GM19397 (cell line): ENCODE data around the gene CAPN13.

Source experiments
- ATAC-seq: cut with Tn5 transposase; IDR thresholded peaks from one replicate; pipeline ENCODE4 v1.9.1; 2021; ENCODE audit warnings: mild to moderate bottlenecking, moderate library complexity; ENCODE audit not compliant: unreplicated experiment

The CAPN13 gene

DNA sequence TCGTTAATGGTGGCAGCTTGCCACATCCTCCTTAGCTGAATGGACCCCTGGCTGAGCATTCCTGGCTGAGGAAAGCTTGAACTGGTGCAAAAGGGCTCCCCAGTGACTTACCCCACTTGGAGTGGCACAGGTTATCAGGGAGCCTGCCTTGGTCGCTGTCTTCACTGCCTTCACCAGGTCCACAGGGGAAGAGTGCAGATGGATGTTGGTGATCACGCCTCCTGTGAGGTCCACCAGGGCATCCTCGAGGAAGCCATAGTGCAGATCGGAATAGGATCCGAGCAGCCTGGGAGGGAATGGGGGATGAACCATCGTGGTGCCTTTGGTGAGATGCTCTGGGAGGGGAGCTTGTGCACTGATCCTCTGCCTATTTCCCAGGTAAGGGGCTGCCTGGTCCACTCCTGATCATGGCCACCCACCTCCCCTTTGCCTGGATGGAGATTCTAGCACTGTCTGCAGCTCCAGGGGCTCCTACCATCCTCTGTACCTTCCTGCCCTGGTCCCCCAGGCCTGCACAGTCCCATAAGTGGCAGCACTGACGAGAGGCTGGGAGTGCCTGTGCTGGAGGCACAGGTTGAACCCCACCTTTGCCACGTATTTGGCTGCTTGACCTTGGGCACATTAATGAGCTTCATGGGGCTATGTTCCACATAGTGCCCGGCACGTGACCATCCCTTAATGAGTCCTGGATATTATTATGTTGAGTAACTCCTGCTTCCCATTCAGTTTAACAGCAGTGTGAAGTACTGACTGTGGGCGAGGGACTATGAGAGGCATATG lies 43.0 kb downstream of the CAPN13 start:
- no peak for ATAC-seq

GRCh38 chr2:30763151-30763660 lies 44.0 kb downstream of the CAPN13 start:
- ATAC-seq: no peak

- no peak for ATAC-seq
Observed at GRCh38 chr2:30761226-30761625, 46.0 kb downstream of the CAPN13 start.

DNA sequence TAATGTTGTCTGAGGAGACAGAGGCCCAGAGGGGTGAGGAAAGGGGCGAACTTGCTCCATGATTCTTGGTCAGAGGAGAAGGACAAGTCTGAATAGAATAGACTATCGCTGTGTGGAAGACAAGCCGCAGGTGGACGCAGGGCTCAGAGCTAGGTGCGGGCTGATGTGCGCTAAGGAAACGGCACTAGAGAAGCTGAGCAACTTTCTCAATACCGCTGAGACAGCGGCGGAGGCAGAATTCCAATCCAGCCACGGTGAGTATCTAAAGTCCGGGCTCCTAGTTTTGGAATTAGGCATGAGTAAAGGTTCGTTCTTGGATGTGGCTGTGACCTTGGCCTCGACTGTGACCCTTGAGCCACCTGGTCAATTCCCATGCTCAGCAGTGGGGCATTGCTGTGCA lies 47.8 kb downstream of the CAPN13 start:
- ATAC-seq: no peak

DNA sequence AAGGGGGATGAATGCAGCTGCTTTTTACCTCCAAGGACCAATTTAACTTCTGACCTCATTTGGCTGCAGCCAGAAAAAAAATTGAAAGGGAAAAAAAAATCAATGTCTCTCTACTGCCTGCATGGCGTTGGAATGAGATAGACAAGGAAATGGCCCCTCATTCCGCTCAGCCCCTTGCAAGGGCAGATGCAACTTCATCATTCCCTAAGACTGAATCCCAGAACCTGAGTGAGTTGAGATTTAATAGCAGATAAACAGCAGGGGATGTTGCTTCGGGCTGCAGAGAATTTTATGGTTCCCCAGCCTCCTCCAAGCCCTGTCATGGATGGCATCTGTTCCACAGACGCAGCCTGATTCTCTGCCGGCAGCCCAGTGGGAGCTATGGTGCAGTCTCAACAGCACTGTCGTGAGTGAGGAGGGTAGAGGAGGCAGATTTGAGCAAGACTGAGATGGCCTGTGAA lies 49.0 kb downstream of the CAPN13 start:
- no peak for ATAC-seq

DNA sequence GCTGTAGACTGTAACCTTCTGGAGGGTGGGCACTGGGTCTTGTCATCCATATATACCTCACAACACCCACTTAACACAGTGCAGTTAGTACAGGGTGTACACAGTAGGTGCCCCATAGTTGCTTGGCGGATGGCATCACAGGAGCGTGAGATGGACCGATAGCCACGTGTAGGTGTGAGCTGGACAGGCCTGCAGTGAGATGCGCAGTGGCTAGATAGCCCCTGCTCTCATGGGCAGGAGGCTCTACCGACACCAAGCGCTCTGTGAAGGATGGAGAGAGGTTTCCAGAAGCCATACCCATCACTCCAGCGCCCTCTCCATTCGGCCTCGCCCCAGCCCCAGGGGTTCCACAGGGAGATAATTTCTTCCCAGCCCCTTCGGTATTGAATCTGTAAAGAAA lies 49.5 kb downstream of the CAPN13 start:
- no peak for ATAC-seq

GRCh38 chr2:30756971-30757370 lies 50.3 kb downstream of the CAPN13 start:
- no peak for ATAC-seq

DNA sequence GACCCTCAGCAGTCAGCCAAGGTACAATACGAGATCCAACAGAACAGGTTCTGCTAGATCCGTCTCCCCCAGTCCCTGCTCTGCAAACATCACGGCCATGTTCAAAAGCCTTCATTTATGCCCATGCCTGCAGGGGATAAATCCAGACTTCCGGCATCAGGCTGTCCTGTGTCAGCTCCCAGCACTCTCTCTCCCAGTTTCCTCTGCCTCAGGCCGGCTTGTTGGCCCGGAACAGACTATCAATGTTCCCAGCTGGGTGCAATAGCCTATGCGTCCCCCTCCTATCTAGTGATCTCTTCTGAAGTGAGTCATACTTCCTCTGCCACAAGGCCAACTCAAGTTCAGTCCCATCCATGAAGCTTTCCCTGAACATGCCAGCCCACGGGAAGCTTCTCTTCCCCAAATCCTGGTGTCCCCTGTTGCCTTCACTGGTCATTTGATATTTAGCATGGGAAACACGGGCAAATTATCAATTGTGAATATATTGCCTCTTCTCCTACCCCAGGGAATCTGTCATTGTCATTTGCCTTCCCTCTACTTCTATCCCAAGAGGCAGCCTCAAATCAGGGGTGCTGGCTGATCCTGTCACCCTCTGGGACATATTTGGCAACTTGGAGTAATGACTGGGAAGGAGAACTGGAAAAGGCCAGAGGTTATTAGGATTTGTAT lies 51.1 kb downstream of the CAPN13 start:
- no peak for ATAC-seq

DNA sequence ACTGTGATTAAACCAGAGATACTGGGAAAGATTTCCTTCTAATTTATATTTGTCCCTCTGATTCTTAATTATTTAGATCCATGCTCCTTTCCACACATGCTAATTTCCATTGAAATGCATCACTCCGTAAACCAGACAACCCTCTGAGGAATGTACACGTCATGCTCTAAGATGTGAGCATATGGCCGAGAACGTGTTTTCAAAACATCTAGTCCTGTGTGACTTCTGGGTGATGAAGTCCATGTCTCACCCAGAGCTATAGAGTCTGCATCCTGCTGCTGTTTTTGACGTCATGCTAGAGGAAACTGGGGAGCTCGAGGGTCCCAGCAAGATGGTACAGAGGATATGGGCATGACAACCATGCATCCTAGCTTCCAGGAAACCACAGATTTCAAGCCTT lies 53.6 kb downstream of the CAPN13 start:
- ATAC-seq: no peak

- ATAC-seq: no peak
Observed at GRCh38 chr2:30752811-30753210, 54.4 kb downstream of the CAPN13 start.

- no peak for ATAC-seq
Observed at GRCh38 chr2:30747206-30747605, 60.0 kb downstream of the CAPN13 start.

GRCh38 chr2:30744823-30745222 lies 62.4 kb downstream of the CAPN13 start:
- ATAC-seq: no peak

GRCh38 chr2:30741576-30741975 lies 65.7 kb downstream of the CAPN13 start:
- ATAC-seq: no peak

DNA sequence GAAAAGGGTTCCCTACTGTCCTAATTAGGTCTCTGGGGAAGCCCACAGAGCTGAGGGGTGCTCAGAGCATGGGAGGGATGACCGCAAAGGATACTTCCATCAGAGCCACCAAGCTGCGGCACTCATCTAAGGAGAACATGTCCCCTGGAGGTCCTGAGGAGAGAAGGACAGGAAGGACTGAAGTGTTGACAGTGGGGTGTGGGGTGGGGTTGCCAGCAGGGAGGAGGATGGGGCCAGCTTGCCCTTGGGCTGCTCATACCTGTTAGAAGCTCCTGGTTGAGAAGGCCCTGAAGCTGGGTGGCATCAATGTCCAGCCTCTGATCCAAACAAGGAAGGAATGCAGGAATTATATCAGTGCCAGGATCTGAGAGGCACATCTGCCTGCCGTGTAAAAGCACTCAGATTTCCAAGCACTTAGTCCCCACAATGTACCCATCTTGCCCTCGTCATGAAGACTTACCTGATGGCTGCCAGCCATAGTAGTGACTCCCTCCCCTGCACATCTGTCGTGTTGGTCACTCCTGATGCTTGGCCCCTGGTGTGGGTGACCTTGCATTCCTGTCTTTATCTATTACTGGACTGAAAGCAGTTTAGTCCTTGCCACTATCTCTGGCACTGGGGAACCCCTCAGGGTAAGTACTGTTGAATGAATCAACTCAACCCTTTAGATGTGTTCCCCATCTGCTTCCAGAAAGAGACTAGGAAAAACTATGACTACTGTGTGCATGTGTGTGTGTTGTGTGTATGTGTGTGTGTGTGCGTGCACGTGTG lies 68.9 kb downstream of the CAPN13 start:
- ATAC-seq: no peak

DNA sequence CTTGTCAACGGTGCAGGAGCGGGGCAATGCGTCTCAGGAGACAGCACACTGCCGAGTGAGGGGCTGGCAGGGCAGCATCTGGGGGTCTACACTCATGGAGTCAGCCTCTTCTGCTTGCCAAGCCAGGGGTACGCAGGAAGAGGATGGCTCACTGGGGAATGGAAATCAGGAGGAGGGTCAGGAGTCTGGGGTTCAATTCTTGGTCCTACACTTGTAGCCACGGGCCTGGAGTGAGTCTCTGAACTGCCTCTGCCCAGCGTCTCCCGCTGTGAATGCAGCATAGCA lies 70.0 kb downstream of the CAPN13 start:
- ATAC-seq: no peak

DNA sequence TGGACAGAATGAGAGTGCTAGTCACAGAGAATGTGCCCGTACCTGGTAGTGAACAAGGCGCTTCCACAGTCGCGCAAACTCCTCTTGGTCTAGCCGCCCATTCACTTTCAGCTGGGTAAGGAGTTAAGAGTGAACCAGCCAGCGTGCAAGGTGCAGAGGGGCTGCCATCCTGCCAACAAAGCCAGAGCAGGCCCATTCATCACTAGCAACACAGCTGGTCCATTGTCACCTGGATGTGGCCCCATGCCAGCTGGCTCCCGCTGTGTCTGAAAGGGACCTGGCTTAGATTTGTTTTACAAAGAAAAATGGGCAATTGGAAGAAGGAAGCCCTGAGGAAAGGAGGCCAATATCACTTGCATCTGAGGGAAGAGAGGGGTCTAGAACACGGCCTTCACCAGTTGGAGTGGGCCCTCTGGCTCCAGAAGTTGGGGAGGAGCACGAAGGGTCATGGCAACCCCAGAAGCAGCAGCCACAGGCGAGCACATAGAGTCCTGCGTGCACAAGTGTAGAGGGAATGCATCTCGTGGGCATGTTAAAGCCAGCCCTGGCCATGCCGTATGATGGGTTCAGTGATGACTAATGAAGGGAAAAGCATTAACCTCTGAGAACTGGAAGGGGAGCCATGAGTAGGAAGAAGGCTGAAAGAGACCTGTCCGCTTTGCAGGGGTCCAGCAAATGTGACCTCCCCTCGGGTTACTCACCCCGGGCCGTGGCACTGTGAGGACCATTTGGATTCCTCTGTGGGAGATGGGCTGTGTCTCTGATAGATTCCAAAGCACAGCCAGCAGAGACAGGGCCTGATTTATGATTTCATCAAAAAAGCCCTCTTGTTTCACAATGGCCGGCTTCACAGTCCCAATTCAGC lies 70.6 kb downstream of the CAPN13 start:
- ATAC-seq: no peak

GRCh38 chr2:30733876-30734520 lies 73.2 kb downstream of the CAPN13 start:
- ATAC-seq: no peak

GRCh38 chr2:30732876-30733275 lies 74.4 kb downstream of the CAPN13 start:
- ATAC-seq: no peak

DNA sequence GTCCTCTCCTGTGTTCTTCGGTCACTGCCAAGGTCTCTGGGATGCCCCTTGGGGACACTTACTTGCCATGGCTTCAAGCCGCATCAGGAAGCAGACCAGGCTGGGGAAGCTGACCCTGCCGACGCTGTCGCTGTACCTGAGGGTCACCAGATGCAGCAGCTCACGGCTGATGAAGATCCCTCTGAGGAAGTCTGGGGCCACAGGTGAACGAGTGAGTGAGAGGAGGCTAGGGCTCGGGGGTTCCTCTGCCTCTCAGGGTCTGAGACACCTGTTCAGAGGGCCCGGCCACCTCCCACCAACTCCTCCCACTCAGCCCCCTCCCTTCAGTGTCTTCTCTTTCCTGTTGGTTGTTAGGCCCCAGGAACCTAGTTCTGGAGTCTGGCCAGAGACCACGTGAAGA lies 74.9 kb downstream of the CAPN13 start:
- ATAC-seq: no peak

- ATAC-seq: no peak
Observed at GRCh38 chr2:30731706-30732105, 75.5 kb downstream of the CAPN13 start.
